ENCODE data around the gene FAM53B.

The FAM53B gene

GRCh38 chr10:124573726-124574455 lies 170.3 kb downstream of the FAM53B start:
- no peaks in the 10 kb centered on the region for H3K27me3 ChIP-seq (ENCODE audit: control insufficient read depth in 1 of 2, insufficient read depth in 2 of 2, low read length in 2 of 2)
- no peak overlapping the region for H3K27ac ChIP-seq (ENCODE audit: low read depth, low read length)
- no peak overlapping the region for H3K4me3 ChIP-seq (ENCODE audit: low read depth in 1 of 2, low read length in 2 of 2)
- H3K9me3 ChIP-seq (ENCODE audit: control insufficient read depth in 1 of 2, low read length in 2 of 2): no peaks in the 10 kb centered on the region
- no peak overlapping the region for H3K9ac ChIP-seq (ENCODE audit: low read depth in 1 of 2, low read length in 2 of 2)
- H3K36me3 ChIP-seq (ENCODE audit: control insufficient read depth in 1 of 2, insufficient read depth in 2 of 2, low read length in 2 of 2): no peaks in the 10 kb centered on the region
- H3K4me1 ChIP-seq (ENCODE audit: control insufficient read depth in 1 of 2, insufficient read depth in 2 of 2, low read length in 2 of 2): no peaks in the 10 kb centered on the region

GRCh38 chr10:124572751-124573150 lies 171.4 kb downstream of the FAM53B start:
- H3K9me3 ChIP-seq (ENCODE audit: control insufficient read depth in 1 of 2, low read length in 2 of 2): no peaks in the 10 kb centered on the region
- no peak overlapping the region for H3K4me3 ChIP-seq (ENCODE audit: low read depth in 1 of 2, low read length in 2 of 2)
- no peaks in the 10 kb centered on the region for H3K36me3 ChIP-seq (ENCODE audit: control insufficient read depth in 1 of 2, insufficient read depth in 2 of 2, low read length in 2 of 2)
- no peak overlapping the region for H3K27ac ChIP-seq (ENCODE audit: low read depth, low read length)
- H3K9ac ChIP-seq (ENCODE audit: low read depth in 1 of 2, low read length in 2 of 2): no peak overlapping the region
- no peaks in the 10 kb centered on the region for H3K4me1 ChIP-seq (ENCODE audit: control insufficient read depth in 1 of 2, insufficient read depth in 2 of 2, low read length in 2 of 2)
- no peaks in the 10 kb centered on the region for H3K27me3 ChIP-seq (ENCODE audit: control insufficient read depth in 1 of 2, insufficient read depth in 2 of 2, low read length in 2 of 2)

DNA sequence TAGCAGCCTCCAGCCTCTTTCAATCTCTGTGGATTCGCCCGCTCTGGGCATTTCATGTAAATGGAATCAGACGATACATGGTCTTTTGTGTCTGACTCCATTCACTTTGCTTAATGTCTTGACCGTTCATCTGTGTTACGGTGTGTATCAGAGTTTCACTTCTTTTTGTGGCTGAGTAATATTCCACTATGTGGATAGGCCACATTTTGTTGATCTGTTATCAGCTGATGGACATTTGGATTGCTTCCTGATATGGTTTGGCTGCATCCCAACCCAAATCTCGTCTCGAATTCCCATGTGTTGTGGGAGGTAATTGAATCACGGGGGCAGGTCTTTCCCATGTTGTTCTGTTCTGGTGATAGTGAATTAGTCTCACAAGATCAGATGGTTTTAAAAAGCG lies 173.5 kb downstream of the FAM53B start:
- H3K27ac ChIP-seq (ENCODE audit: low read depth, low read length): no peak overlapping the region
- H3K4me3 ChIP-seq (ENCODE audit: low read depth in 1 of 2, low read length in 2 of 2): no peak overlapping the region
- H3K27me3 ChIP-seq (ENCODE audit: control insufficient read depth in 1 of 2, insufficient read depth in 2 of 2, low read length in 2 of 2): no peaks in the 10 kb centered on the region

GRCh38 chr10:124569623-124570470 lies 174.3 kb downstream of the FAM53B start:
- no peak overlapping the region for H3K4me3 ChIP-seq (ENCODE audit: low read depth in 1 of 2, low read length in 2 of 2)
- no peak overlapping the region for H3K9ac ChIP-seq (ENCODE audit: low read depth in 1 of 2, low read length in 2 of 2)
- H3K4me1 ChIP-seq (ENCODE audit: control insufficient read depth in 1 of 2, insufficient read depth in 2 of 2, low read length in 2 of 2): no peaks in the 10 kb centered on the region
- no peak overlapping the region for H3K27ac ChIP-seq (ENCODE audit: low read depth, low read length)
- H3K36me3 ChIP-seq (ENCODE audit: control insufficient read depth in 1 of 2, insufficient read depth in 2 of 2, low read length in 2 of 2): no peaks in the 10 kb centered on the region
- no peaks in the 10 kb centered on the region for H3K27me3 ChIP-seq (ENCODE audit: control insufficient read depth in 1 of 2, insufficient read depth in 2 of 2, low read length in 2 of 2)
- no peaks in the 10 kb centered on the region for H3K9me3 ChIP-seq (ENCODE audit: control insufficient read depth in 1 of 2, low read length in 2 of 2)

More for the DNA sequence above, 173.5 kb downstream of the FAM53B start:
- H3K4me1 ChIP-seq (ENCODE audit: control insufficient read depth in 1 of 2, insufficient read depth in 2 of 2, low read length in 2 of 2): no peaks in the 10 kb centered on the region
- no peak overlapping the region for H3K9ac ChIP-seq (ENCODE audit: low read depth in 1 of 2, low read length in 2 of 2)
- no peaks in the 10 kb centered on the region for H3K9me3 ChIP-seq (ENCODE audit: control insufficient read depth in 1 of 2, low read length in 2 of 2)
- no peaks in the 10 kb centered on the region for H3K36me3 ChIP-seq (ENCODE audit: control insufficient read depth in 1 of 2, insufficient read depth in 2 of 2, low read length in 2 of 2)
